ENCODE data around the gene GPRC6A.

DNA sequence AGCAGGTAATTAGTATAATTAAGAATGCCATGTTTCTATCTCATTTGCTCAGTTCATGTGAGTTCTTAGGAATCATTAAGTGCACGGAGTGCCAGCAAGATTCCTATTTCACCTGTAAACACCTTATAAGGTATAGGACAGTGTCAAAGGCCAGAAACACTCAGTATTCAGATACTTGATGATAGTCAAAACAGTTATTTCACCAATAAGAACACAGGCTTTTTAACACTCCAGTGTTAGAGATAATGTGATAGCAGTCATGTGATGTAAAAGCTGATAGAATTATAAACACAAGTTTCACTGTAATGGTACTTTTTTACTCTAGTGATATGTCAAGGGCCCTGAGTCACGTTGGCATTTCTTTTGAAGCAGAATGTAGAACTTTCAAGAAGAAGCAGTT is at the start of gene GPRC6A:
- TF ChIP-seq, protein P1, sequence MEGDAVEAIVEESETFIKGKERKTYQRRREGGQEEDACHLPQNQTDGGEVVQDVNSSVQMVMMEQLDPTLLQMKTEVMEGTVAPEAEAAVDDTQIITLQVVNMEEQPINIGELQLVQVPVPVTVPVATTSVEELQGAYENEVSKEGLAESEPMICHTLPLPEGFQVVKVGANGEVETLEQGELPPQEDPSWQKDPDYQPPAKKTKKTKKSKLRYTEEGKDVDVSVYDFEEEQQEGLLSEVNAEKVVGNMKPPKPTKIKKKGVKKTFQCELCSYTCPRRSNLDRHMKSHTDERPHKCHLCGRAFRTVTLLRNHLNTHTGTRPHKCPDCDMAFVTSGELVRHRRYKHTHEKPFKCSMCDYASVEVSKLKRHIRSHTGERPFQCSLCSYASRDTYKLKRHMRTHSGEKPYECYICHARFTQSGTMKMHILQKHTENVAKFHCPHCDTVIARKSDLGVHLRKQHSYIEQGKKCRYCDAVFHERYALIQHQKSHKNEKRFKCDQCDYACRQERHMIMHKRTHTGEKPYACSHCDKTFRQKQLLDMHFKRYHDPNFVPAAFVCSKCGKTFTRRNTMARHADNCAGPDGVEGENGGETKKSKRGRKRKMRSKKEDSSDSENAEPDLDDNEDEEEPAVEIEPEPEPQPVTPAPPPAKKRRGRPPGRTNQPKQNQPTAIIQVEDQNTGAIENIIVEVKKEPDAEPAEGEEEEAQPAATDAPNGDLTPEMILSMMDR (IDR thresholded peaks at IDR 0.05), result no peak
- no peak for TF ChIP-seq POLR2A (IDR thresholded peaks at IDR 0.05)

Measured in uterus (tissue), 2 donors.